ENCODE measurements around the gene EFTUD2.

Gene EFTUD2

GRCh38 chr17:44925731-44926697 lies 26.8 kb upstream of the EFTUD2 start:
- DNase-seq (ENCODE audit: low spot score), result no peak

GRCh38 chr17:44924107-44924544 lies 24.9 kb upstream of the EFTUD2 start:
- no peak for DNase-seq (ENCODE audit: low spot score)

GRCh38 chr17:44922746-44923470 lies 23.7 kb upstream of the EFTUD2 start:
- DNase-seq (ENCODE audit: low spot score), result no peak

GRCh38 chr17:44922136-44922535 lies 22.9 kb upstream of the EFTUD2 start:
- no peak for DNase-seq (ENCODE audit: low spot score)

- no peak for DNase-seq (ENCODE audit: low spot score)
Observed at GRCh38 chr17:44921122-44921882, 22.1 kb upstream of the EFTUD2 start.

GRCh38 chr17:44920565-44920940 lies 21.3 kb upstream of the EFTUD2 start:
- DNase-seq (ENCODE audit: low spot score), result no peak

- peak; percentile 94 for DNase-seq (ENCODE audit: low spot score)
Observed at GRCh38 chr17:44919885-44920564, 20.8 kb upstream of the EFTUD2 start.

- DNase-seq (ENCODE audit: low spot score), result no peak
Observed at GRCh38 chr17:44919411-44919810, 20.2 kb upstream of the EFTUD2 start.

- DNase-seq (ENCODE audit: low spot score), result no peak
Observed at GRCh38 chr17:44918006-44918405, 18.8 kb upstream of the EFTUD2 start.

- DNase-seq (ENCODE audit: low spot score), result no peak
Observed at GRCh38 chr17:44917456-44917855, 18.2 kb upstream of the EFTUD2 start.

- DNase-seq (ENCODE audit: low spot score), result no peak
Observed at GRCh38 chr17:44916781-44917241, 17.6 kb upstream of the EFTUD2 start.

- no peak for DNase-seq (ENCODE audit: low spot score)
Observed at GRCh38 chr17:44915862-44916780, 16.9 kb upstream of the EFTUD2 start.

GRCh38 chr17:44915321-44915726 lies 16.1 kb upstream of the EFTUD2 start, which contains the start of gene GFAP:
TSS of gene GFAP (minus strand) at chr17:44915500. CDS start at chr17:44915486, 14 bp downstream.
- no peak for DNase-seq (ENCODE audit: low spot score)

- DNase-seq (ENCODE audit: low spot score), result no peak
Observed at GRCh38 chr17:44914698-44915271, 15.5 kb upstream of the EFTUD2 start.

GRCh38 chr17:44914148-44914547 lies 14.9 kb upstream of the EFTUD2 start:
- DNase-seq (ENCODE audit: low spot score), result no peak

GRCh38 chr17:44913676-44914075 lies 14.4 kb upstream of the EFTUD2 start:
- DNase-seq (ENCODE audit: low spot score), result no peak

- DNase-seq (ENCODE audit: low spot score), result no peak
Observed at GRCh38 chr17:44912763-44913544, 13.7 kb upstream of the EFTUD2 start.

GRCh38 chr17:44911133-44912001 lies 12.1 kb upstream of the EFTUD2 start:
- DNase-seq (ENCODE audit: low spot score), result peak; percentile 81
